ENCODE data around the gene SRSF3.

DNA sequence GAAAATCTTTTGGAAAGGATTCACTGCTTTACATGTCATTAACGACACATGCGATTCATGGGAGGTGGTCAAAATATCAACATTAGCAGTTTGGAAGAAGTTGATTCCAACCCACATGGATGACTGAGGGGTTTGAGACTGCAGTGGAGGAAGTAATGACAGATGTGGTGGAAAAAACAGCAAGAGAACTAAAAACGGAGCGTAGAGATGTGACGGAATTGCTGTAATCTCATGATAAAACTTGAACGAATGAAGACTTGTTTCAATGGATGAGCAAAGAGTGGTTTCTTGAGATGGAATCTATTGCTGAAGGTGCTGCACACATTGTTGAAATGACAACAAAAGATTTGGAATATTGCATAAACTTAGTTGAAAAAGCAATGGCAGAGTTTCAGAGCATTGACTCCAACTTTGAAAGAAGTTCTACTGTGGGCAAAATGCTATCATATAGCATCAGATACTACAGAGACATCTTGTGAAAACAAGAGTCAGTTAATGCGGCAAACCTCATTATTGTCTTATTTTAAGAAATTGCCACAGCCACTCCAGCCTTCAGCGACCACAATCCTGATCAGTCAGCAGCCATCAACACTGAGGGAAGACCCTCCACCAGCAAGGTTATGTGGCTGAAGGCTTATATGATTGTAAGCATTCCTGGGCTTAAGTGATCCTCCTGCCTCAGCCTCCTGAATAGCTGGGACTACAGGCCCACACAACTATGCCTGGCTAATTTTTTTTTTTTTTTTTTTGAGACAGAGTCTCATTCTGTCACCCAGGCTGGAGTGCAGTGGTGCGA is 19.2 kb downstream of the SRSF3 start:
- no peak for TF ChIP-seq EP300 (conservative IDR thresholded peaks at IDR 0.05; ENCODE audit: poor library complexity, severe bottlenecking)
- TF ChIP-seq, protein P1, sequence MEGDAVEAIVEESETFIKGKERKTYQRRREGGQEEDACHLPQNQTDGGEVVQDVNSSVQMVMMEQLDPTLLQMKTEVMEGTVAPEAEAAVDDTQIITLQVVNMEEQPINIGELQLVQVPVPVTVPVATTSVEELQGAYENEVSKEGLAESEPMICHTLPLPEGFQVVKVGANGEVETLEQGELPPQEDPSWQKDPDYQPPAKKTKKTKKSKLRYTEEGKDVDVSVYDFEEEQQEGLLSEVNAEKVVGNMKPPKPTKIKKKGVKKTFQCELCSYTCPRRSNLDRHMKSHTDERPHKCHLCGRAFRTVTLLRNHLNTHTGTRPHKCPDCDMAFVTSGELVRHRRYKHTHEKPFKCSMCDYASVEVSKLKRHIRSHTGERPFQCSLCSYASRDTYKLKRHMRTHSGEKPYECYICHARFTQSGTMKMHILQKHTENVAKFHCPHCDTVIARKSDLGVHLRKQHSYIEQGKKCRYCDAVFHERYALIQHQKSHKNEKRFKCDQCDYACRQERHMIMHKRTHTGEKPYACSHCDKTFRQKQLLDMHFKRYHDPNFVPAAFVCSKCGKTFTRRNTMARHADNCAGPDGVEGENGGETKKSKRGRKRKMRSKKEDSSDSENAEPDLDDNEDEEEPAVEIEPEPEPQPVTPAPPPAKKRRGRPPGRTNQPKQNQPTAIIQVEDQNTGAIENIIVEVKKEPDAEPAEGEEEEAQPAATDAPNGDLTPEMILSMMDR (IDR thresholded peaks at IDR 0.05; ENCODE audit: poor library complexity, severe bottlenecking): no peak
- TF ChIP-seq, protein P2, sequence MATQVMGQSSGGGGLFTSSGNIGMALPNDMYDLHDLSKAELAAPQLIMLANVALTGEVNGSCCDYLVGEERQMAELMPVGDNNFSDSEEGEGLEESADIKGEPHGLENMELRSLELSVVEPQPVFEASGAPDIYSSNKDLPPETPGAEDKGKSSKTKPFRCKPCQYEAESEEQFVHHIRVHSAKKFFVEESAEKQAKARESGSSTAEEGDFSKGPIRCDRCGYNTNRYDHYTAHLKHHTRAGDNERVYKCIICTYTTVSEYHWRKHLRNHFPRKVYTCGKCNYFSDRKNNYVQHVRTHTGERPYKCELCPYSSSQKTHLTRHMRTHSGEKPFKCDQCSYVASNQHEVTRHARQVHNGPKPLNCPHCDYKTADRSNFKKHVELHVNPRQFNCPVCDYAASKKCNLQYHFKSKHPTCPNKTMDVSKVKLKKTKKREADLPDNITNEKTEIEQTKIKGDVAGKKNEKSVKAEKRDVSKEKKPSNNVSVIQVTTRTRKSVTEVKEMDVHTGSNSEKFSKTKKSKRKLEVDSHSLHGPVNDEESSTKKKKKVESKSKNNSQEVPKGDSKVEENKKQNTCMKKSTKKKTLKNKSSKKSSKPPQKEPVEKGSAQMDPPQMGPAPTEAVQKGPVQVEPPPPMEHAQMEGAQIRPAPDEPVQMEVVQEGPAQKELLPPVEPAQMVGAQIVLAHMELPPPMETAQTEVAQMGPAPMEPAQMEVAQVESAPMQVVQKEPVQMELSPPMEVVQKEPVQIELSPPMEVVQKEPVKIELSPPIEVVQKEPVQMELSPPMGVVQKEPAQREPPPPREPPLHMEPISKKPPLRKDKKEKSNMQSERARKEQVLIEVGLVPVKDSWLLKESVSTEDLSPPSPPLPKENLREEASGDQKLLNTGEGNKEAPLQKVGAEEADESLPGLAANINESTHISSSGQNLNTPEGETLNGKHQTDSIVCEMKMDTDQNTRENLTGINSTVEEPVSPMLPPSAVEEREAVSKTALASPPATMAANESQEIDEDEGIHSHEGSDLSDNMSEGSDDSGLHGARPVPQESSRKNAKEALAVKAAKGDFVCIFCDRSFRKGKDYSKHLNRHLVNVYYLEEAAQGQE (IDR thresholded peaks at IDR 0.05; ENCODE audit: borderline replicate concordance): no peak
- TF ChIP-seq EZH2 (IDR thresholded peaks at IDR 0.05; ENCODE audit: borderline replicate concordance, insufficient read depth, low read length, poor library complexity, severe bottlenecking): no peak
- no peak for TF ChIP-seq POLR2AphosphoS5 (IDR thresholded peaks at IDR 0.05)
- TF ChIP-seq RAD21 (conservative IDR thresholded peaks at IDR 0.05): no peak
- TF ChIP-seq MXI1 (conservative IDR thresholded peaks at IDR 0.05; ENCODE audit: poor library complexity, severe bottlenecking): no peak
- TF ChIP-seq TAF1 (IDR thresholded peaks at IDR 0.05; ENCODE audit: low read depth): no peak
- TF ChIP-seq SMC3 (conservative IDR thresholded peaks at IDR 0.05; ENCODE audit: poor library complexity): no peak
